ENCODE data around the gene PAWR. TPM values are rescaled to one million over a fixed set of nuclear protein-coding genes. Genes with fewer than 3 reads are reported as not detected.

Gene PAWR
- total and polyA plus RNA-seq, 2 donors (not counting 3 experiments of a cell fraction or from before 2014, with no cell fraction given), result 18.3 to 154 TPM

DNA sequence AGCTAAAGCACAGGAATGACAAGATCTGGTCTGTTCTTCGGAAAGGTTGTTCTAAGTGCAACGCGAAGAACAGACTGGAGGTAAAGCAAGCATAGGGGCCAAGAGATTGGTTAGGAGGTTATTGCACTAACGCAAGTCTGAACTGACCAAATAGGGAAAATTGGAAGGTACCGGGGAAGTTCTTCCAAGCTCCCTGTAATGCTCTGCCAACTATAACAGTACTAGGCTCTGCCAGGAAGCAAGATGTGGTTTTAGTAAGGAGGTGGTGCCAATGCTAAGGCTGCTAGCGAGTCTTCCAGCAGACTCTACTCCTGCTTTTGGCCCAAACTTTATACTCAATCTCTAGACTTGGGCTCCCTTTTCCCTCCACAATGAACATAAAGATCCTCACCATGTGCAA, 138.6 kb downstream of the PAWR start:
- Histone ChIP-seq H3K4me2 (ENCODE audit: insufficient read depth, low read length) (no peak overlapping the region), H3K9me1 (replicated peaks; ENCODE audit: control insufficient read depth, extremely low read depth, insufficient read depth, low read length) (no peaks in the 10 kb centered on the region), H3K4me3 (replicated peaks in 1 of 3; ENCODE audit: insufficient read depth in 1 of 3, low read depth in 1 of 3, low read length in 3 of 3) (no peak overlapping the region), H3K36me3 (ENCODE audit: control insufficient read depth in 2 of 2, extremely low read depth in 1 of 2, insufficient read depth in 2 of 2, low read length in 2 of 2) (peaks cover 3% of the 10 kb centered on the region in 2 experiments), H3K27me3 (ENCODE audit: control insufficient read depth in 2 of 2, insufficient read depth in 2 of 2, low read length in 2 of 2) (no peaks in the 10 kb centered on the region), H4K20me1 (replicated peaks; ENCODE audit: control insufficient read depth, extremely low read depth, insufficient read depth, low read length) (no peaks in the 10 kb centered on the region), H3K4me1 (ENCODE audit: control insufficient read depth, extremely low read depth, insufficient read depth, low read length) (peaks cover 57% of the 10 kb centered on the region), H3K79me2 (ENCODE audit: control insufficient read depth, insufficient read depth, low read length) (no peaks in the 10 kb centered on the region), H2AFZ (ENCODE audit: low read depth, low read length) (no peak overlapping the region), H3K9me3 (replicated peaks; ENCODE audit: control insufficient read depth, insufficient read depth, low read length) (no peaks in the 10 kb centered on the region), H3K27ac (ENCODE audit: insufficient read depth, low read depth, low read length) (no peak overlapping the region), H3K9ac (replicated peaks; ENCODE audit: extremely low read depth, insufficient read depth, low read length) (no peak overlapping the region)
- intact Hi-C loops (cut with micrococcal nuclease) (loop anchor here (10.0 kb wide), 1 partner anchor 293 kb away; no protein-coding TSS in a partner anchor), dilution Hi-C loops (cut with MboI; ENCODE audit: extremely low pct_ligation_motif_present, low sequenced_read_pairs) (no loop called here)
- FAIRE-seq (peak; percentile 28), DNase-seq (ENCODE audit: low read depth, low spot score) (peak; percentile 58)
- no TSS peak for BruUV-seq (replicated peaks)
- ChIA-PET CTCF (interaction anchor here (1.4 to 4.0 kb wide), 2 partner anchors 132 to 718 kb away, joined by 3 to 23 read pairs; no protein-coding TSS in a partner anchor), POLR2A (no interaction called here)
- TF ChIP-seq GATA2 (IDR thresholded peaks at IDR 0.05; ENCODE audit: insufficient read depth, insufficient read length, low read depth, low read length) (no peak), MYC (IDR thresholded peaks at IDR 0.05; ENCODE audit: low read depth, low read length) (no peak), JUN (IDR thresholded peaks at IDR 0.05; ENCODE audit: borderline replicate concordance, insufficient read depth, insufficient read length, low read depth) (no peak), POLR2AphosphoS5 (IDR thresholded peaks at IDR 0.05; ENCODE audit: insufficient read depth, low read depth, low read length) (no peak), POLR2A (IDR thresholded peaks at IDR 0.05; ENCODE audit: low read depth, low read length) (no peak), EZH2 (IDR thresholded peaks at IDR 0.05; ENCODE audit: borderline replicate concordance, low read depth, low read length, severe bottlenecking) (no peak), FOS (IDR thresholded peaks at IDR 0.05; ENCODE audit: borderline replicate concordance, insufficient read depth, low read length) (no peak)
- TF ChIP-seq, protein P1, sequence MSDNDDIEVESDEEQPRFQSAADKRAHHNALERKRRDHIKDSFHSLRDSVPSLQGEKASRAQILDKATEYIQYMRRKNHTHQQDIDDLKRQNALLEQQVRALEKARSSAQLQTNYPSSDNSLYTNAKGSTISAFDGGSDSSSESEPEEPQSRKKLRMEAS (IDR thresholded peaks at IDR 0.05; ENCODE audit: insufficient read depth, insufficient read length), result no peak
- TF ChIP-seq, protein P2, sequence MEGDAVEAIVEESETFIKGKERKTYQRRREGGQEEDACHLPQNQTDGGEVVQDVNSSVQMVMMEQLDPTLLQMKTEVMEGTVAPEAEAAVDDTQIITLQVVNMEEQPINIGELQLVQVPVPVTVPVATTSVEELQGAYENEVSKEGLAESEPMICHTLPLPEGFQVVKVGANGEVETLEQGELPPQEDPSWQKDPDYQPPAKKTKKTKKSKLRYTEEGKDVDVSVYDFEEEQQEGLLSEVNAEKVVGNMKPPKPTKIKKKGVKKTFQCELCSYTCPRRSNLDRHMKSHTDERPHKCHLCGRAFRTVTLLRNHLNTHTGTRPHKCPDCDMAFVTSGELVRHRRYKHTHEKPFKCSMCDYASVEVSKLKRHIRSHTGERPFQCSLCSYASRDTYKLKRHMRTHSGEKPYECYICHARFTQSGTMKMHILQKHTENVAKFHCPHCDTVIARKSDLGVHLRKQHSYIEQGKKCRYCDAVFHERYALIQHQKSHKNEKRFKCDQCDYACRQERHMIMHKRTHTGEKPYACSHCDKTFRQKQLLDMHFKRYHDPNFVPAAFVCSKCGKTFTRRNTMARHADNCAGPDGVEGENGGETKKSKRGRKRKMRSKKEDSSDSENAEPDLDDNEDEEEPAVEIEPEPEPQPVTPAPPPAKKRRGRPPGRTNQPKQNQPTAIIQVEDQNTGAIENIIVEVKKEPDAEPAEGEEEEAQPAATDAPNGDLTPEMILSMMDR (IDR thresholded peaks at IDR 0.05; ENCODE audit: extremely low read depth in 1 of 2, insufficient read depth in 1 of 2, low read depth in 1 of 2, low read length in 2 of 2), result no peak

Data from endothelial cell of umbilical vein (primary cell).